ACC112 (cell line): ENCODE results near the gene CEP112.
"Not testable (repeated sequence)": the region's sequence is repeated elsewhere in the genome, so short reads cannot be mapped to it uniquely, and the experiment has no call there.

ENCODE experiments used
- H2AFZ ChIP-seq: fragments of 200-600 bp; sonication (generic); one replicate; pipeline ENCODE4 v1.6.0; 2017; ENCODE audit warnings: antibody characterized with exemption, low read length; ENCODE audit not compliant: unreplicated experiment
- H3K27ac ChIP-seq: fragments of 200-600 bp; sonication (generic); 2 replicates; pipeline ENCODE4 v1.5.1; 2014; ENCODE audit warnings: low read depth, mild to moderate bottlenecking, antibody characterized with exemption, low read length, moderate library complexity
- H3K27me3 ChIP-seq: fragments of 200-600 bp; sonication (generic); 2 replicates; pipeline ENCODE4 v1.6.1; 2014; ENCODE audit warnings: mild to moderate bottlenecking, antibody characterized with exemption, low read length, moderate library complexity, mixed read lengths; ENCODE audit not compliant: insufficient read depth
- H3K36me3 ChIP-seq: fragments of 200-600 bp; sonication (generic); 2 replicates; pipeline ENCODE4 v1.6.1; 2016; ENCODE audit warnings: mild to moderate bottlenecking, antibody characterized with exemption, low read length, moderate library complexity, mixed read lengths; ENCODE audit not compliant: insufficient read depth
- H3K4me1 ChIP-seq: fragments of 200-600 bp; sonication (generic); one replicate; pipeline ENCODE4 v1.6.1; 2016; ENCODE audit warnings: low read length, mixed read lengths; ENCODE audit not compliant: insufficient read depth, unreplicated experiment, control insufficient read depth
- H3K4me3 ChIP-seq: fragments of 200-600 bp; sonication (generic); 2 replicates; pipeline ENCODE4 v1.5.1; 2014; ENCODE audit warnings: mild to moderate bottlenecking, low read depth, low read length
- H3K79me2 ChIP-seq: fragments of 200-600 bp; sonication (generic); one replicate; pipeline ENCODE4 v1.6.0; 2016; ENCODE audit warnings: low read length; ENCODE audit not compliant: control insufficient read depth, unreplicated experiment, insufficient read depth

CEP112 gene

DNA sequence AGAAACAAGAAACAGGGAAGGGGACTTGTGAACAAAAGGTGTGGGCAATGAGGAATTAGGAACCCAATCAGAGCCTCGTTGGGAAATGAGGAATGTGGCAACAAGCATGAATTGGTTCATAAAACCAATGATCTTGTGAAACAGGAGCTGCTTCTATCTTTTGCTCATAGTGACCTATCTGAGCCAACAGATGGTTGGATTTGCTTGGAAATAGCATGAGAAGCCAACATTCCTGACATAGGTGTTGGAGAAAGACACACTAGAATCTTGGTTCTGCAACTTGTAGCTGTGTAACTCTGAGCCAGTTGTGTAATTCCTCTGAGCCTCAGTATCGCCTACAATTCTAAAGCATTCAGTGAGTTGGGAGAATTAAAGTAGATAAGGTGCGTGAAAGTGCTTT, 378.6 kb downstream of the CEP112 start:
- Histone ChIP-seq H3K36me3 (no peaks in the 10 kb centered on the region), H3K79me2 (no peaks in the 10 kb centered on the region), H3K27ac (no peak overlapping the region), H3K27me3 (no peaks in the 10 kb centered on the region), H2AFZ (no peak overlapping the region), H3K4me3 (no peak overlapping the region), H3K4me1 (no peaks in the 10 kb centered on the region)

DNA sequence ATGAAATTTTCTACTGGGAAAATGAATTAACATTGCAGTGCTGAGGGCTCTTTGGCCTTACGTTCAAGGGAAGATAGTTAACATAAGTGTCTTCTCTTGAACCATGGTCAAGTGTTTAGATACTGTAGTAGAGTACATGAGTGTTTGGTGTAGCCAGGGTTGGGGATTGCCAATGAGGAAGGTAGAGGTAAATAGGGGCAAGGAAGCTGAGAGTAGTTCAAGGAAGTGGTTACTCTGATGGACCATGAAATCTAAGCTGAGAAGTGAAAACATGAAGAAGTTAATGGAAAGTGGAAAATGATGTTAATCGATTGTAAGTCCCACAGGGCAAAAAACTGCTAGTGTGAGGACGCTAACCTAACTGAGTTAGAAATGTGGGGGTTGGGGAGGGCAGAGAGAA, 380.9 kb downstream of the CEP112 start:
- no peaks in the 10 kb centered on the region for H3K27me3 ChIP-seq
- no peaks in the 10 kb centered on the region for H3K4me1 ChIP-seq
- H3K4me3 ChIP-seq = no peak overlapping the region
- H3K27ac ChIP-seq = no peak overlapping the region
- no peak overlapping the region for H2AFZ ChIP-seq
- no peaks in the 10 kb centered on the region for H3K36me3 ChIP-seq
- no peaks in the 10 kb centered on the region for H3K79me2 ChIP-seq

DNA sequence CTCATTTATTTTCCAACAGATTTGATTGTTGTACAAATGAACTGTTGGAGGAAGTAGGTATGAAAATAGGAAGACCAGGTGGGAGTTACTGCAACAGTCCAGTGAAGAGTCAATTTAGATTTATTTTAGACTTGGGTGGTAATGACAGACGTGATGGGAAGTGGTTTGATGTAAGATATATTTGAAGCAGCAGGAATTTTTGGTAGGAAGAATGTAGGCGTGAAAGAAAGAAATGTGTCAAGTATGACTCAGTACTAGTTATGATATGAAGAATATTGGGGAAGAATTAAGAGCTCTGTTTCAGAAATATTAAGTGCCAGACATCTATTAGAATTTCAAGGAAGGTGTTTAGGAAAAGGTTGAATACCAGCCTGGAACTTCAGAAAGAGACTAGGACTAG, 382.6 kb downstream of the CEP112 start:
- no peaks in the 10 kb centered on the region for H3K79me2 ChIP-seq
- H3K36me3 ChIP-seq = no peaks in the 10 kb centered on the region
- no peaks in the 10 kb centered on the region for H3K27me3 ChIP-seq
- H3K27ac ChIP-seq = no peak overlapping the region
- H3K4me1 ChIP-seq = no peaks in the 10 kb centered on the region
- no peak overlapping the region for H2AFZ ChIP-seq
- no peak overlapping the region for H3K4me3 ChIP-seq

DNA sequence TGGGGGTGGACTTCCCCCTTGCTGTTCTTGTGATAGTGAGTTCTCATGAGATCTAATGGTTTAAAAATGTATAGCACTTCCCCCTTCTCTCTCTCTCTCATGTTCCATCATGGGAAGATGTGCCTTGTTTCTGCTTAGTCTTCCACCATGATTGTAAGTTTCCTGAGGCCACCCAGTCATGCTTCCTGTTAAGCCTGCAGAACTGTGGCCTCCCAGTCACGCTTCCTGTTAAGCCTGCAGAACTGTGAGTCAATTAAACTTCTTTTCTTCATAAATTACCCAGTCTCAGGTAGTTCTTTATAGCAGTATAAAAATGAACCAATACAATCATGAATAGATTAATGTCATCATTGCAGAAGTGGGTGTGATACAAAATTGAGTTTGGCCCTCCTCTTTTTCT, 383.4 kb downstream of the CEP112 start:
- not testable (repeated sequence) for H3K27me3 ChIP-seq, H3K27ac ChIP-seq, H3K4me3 ChIP-seq, H3K79me2 ChIP-seq, H3K36me3 ChIP-seq, H2AFZ ChIP-seq, H3K4me1 ChIP-seq

DNA sequence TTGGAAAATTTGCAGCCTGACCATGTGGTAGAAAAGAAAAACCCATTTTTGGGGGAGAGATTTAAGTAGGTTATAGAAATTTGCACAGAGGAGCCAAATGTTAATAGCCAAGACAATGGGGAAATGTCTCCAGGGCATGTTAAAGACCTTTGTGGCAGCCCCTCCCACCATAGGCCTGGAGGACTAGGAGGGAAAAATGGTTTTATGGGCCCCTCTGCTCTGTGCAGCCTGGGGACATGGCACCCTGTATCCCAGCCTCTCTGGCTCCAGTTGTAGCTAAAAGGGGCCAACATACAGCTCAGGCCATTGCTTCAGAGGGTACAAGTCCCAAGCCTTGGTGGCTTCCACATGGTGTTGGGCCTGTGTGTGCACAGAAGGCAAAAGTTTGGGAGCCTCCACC, 384.6 kb downstream of the CEP112 start:
- Histone ChIP-seq H3K4me3 (no peak overlapping the region), H3K27ac (no peak overlapping the region), H3K4me1 (no peaks in the 10 kb centered on the region), H3K36me3 (no peaks in the 10 kb centered on the region), H2AFZ (no peak overlapping the region), H3K27me3 (no peaks in the 10 kb centered on the region), H3K79me2 (no peaks in the 10 kb centered on the region)

DNA sequence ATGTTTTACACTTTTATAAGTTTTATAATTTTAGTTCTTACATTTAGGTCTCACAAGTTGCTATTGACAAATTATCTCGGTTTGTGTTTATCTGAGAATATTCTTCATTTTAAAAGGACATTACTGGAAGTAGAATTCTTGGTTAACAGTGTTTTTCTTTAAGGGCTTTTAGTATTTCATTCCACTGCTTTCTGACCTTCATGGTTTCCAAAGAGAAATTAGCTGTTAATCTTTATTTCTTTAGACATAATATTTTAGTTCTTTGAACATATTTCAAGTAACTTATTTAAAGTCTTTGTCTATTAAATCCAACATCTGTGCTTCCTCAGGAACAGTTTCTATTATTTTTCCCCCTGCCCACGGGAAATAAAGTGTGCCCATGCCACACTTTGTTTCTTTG, 390.4 kb downstream of the CEP112 start:
- Histone ChIP-seq H3K27ac (no peak overlapping the region), H3K4me3 (no peak overlapping the region), H3K36me3 (no peaks in the 10 kb centered on the region)

DNA sequence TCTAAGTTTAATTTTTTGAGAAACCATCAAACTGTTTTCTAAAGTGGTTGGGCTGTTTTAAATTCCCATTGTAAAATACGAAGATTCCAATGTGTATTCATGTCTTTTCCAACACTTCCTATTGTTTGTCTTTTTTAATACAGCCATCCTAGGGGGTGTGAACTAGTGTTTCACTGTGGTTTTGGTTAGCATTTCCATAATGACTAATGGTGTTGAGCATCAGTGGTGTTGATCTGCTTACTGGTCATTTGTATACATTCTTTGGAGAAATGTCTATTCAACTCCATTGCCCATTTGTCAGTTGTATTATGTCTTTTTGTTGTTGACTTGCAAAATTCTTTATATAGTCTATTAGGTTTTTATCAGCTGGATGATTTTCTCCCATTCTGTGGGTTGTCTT, 391.3 kb downstream of the CEP112 start:
- no peaks in the 10 kb centered on the region for H3K36me3 ChIP-seq
- no peak overlapping the region for H2AFZ ChIP-seq
- no peaks in the 10 kb centered on the region for H3K4me1 ChIP-seq
- no peak overlapping the region for H3K27ac ChIP-seq
- H3K79me2 ChIP-seq = no peaks in the 10 kb centered on the region
- H3K27me3 ChIP-seq = no peaks in the 10 kb centered on the region
- no peak overlapping the region for H3K4me3 ChIP-seq

More for the DNA sequence above, 390.4 kb downstream of the CEP112 start:
- no peak overlapping the region for H2AFZ ChIP-seq
- no peaks in the 10 kb centered on the region for H3K27me3 ChIP-seq
- H3K4me1 ChIP-seq = no peaks in the 10 kb centered on the region
- no peaks in the 10 kb centered on the region for H3K79me2 ChIP-seq

DNA sequence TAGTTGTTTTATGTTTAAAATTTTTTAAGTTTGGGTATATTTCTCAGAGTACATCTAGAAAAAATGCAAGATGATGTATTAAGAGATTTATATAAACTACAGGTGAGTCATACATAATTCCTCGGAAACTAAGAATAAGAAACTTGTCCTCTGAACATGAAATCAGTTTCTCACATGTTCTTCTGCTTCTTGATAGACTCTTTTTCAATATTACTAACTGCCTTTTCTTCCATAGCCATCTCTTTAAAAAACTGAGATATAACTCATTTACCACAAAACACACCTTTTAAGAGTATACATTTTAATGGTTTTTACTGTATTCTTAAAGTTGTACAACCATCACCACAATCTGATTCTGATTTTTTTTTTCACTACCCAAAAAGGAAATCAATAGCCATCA, 392.1 kb downstream of the CEP112 start:
- Histone ChIP-seq H3K79me2 (no peaks in the 10 kb centered on the region), H3K27ac (no peak overlapping the region), H3K4me3 (no peak overlapping the region)

DNA sequence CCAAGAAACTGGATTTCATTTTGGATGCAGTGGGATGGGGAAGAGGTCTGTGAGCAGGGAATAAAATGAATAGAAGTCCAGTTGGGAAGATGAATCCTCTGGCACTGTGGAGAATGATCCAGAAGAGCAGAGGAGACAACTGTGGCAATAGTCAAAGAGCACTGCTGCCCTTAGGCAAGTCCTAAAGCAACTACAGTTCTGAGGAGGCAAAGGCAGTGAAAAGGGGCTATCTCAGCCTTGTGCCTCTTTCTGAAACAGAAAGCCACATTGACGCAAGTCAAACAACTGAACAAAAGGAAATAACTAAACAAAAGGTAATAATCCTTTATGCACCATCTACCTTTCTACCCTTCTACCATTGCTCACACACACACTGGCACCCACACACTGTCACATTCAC, 392.5 kb downstream of the CEP112 start:
- no peaks in the 10 kb centered on the region for H3K36me3 ChIP-seq
- no peak overlapping the region for H2AFZ ChIP-seq
- no peak overlapping the region for H3K4me3 ChIP-seq
- H3K27me3 ChIP-seq = no peaks in the 10 kb centered on the region
- H3K4me1 ChIP-seq = no peaks in the 10 kb centered on the region
- H3K27ac ChIP-seq = no peak overlapping the region
- no peaks in the 10 kb centered on the region for H3K79me2 ChIP-seq

More for the DNA sequence above, 392.1 kb downstream of the CEP112 start:
- Histone ChIP-seq H3K27me3 (no peaks in the 10 kb centered on the region), H3K36me3 (no peaks in the 10 kb centered on the region), H2AFZ (no peak overlapping the region), H3K4me1 (no peaks in the 10 kb centered on the region)

DNA sequence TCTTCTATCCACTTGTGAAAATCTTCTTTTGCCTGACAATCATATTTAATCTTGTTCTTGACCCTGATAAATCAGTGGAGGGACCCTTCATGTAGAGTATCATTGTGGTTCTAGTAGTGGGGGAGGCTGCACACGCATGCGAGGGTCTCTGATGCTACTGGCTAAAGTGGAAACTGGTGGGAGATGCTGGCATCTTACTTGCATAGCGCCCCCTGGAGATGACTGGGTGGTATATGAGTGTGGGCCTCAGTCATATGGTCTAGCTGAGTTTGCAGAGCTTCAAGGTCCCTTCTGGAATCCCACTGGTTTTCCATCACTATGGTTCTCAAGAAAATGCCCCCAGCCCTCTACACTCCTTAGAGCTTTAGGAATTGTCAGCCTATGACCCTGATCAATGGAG, 394.1 kb downstream of the CEP112 start:
- Histone ChIP-seq H3K27ac (no peak overlapping the region), H2AFZ (no peak overlapping the region)

DNA sequence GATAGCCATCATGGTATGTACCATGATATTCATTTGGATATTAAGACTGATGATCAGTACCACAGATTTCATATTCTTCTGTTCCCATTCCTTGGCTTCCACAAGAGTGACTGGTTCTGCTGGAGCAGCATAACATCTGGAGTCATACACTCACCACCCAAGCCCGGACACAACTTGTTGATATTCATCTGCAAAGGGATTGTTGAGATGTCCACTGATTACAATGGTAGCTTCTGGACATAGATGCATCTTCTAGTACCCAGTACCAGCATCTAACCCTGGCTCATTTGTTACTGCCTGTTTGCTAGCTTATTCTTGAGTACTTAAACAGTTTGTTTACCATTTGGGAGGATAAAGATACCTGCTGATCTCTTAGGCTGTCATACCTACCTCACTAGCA, 394.8 kb downstream of the CEP112 start:
- Histone ChIP-seq H3K27ac (no peak overlapping the region), H2AFZ (no peak overlapping the region), H3K4me1 (no peaks in the 10 kb centered on the region), H3K27me3 (no peaks in the 10 kb centered on the region), H3K36me3 (no peaks in the 10 kb centered on the region), H3K4me3 (no peak overlapping the region), H3K79me2 (no peaks in the 10 kb centered on the region)

More for the DNA sequence above, 394.1 kb downstream of the CEP112 start:
- H3K36me3 ChIP-seq = no peaks in the 10 kb centered on the region
- no peaks in the 10 kb centered on the region for H3K27me3 ChIP-seq
- H3K79me2 ChIP-seq = no peaks in the 10 kb centered on the region
- no peak overlapping the region for H3K4me3 ChIP-seq
- no peaks in the 10 kb centered on the region for H3K4me1 ChIP-seq

DNA sequence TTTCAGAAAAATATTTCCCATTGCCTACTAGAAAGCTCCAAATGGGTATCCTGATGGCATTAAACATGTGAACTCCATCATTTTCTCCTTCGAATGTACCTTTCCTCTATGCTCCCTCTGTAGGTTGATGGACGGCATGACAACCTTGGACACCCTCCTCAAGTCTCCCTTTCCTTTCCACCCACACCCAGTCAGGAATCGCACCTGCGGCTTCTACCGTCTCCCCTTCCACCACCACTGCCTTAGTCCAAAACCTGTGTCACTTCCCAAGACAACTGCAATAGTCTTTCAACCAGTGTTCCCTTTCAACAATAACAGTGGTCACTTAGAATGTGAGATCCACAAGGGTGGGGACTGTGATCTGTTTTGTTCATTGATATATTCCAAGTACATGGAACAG, 397.4 kb downstream of the CEP112 start:
- Histone ChIP-seq H3K4me1 (no peaks in the 10 kb centered on the region), H3K79me2 (no peaks in the 10 kb centered on the region), H3K27ac (no peak overlapping the region)

More for the DNA sequence above, 397.4 kb downstream of the CEP112 start:
- H2AFZ ChIP-seq = no peak overlapping the region
- H3K27me3 ChIP-seq = no peaks in the 10 kb centered on the region
- no peaks in the 10 kb centered on the region for H3K36me3 ChIP-seq
- H3K4me3 ChIP-seq = no peak overlapping the region
